IPS-18a (cell line): Measurements from ENCODE around the gene MGP.

Experiments used
- H3K27ac ChIP-seq: one replicate; pipeline ENCODE4 v1.5.1; 2013; ENCODE audit warnings: low read length
- H3K27me3 ChIP-seq: one replicate; pipeline ENCODE4 v1.6.1; 2013; ENCODE audit warnings: mild to moderate bottlenecking, low read length; ENCODE audit not compliant: control insufficient read depth, insufficient read depth
- H3K36me3 ChIP-seq: one replicate; pipeline ENCODE4 v1.6.1; 2013; ENCODE audit warnings: low read depth, low read length; ENCODE audit not compliant: control insufficient read depth
- H3K4me1 ChIP-seq: one replicate; pipeline ENCODE4 v1.6.1; 2013; ENCODE audit warnings: low read depth, low read length; ENCODE audit not compliant: control insufficient read depth
- H3K4me3 ChIP-seq: one replicate; pipeline ENCODE4 v1.5.1; 2013; ENCODE audit warnings: low read length
- H3K9ac ChIP-seq: one replicate; pipeline ENCODE4 v1.6.1; 2013; ENCODE audit warnings: mild to moderate bottlenecking, low read length, moderate library complexity
- H3K9me3 ChIP-seq: one replicate; pipeline ENCODE4 v1.6.1; 2013; ENCODE audit warnings: low read depth, low read length; ENCODE audit not compliant: control insufficient read depth

MGP gene

DNA sequence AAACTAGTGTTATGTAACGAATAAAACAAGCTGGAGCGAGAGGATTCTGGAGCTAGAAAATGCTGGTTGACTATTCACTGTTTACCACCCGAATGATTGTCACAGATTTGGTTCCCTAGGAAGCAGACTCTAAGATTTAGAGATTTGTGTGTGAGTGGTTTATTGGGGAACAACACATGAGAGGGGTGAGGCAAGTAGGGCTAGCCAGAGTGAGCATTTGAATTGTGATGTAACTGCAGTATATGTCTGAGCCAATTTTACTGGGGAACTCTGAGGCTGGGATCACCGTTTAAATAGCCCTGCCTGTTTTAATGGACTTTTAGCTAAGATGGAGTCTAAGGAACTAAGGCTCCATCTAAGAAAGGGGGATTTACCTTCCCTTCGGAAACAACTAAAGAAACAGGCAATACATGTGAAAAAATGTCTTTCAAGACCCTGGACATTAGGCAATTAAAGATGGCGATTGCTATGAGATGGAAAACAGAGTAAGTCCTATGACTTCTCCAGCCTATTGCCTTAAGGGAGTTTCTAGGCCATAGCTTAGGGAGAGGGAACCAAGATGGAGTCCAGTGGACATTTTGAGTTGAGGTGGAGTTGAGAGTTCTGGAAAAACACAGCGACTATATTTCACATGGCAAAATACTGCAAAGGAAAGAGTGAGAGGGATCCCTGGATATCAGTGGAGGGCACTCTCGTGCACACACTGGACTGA lies 6.3 kb downstream of the MGP start:
- no peaks in the 10 kb centered on the region for H3K36me3 ChIP-seq
- no peaks in the 10 kb centered on the region for H3K27me3 ChIP-seq
- no peak overlapping the region for H3K9ac ChIP-seq
- H3K9me3 ChIP-seq = no peaks in the 10 kb centered on the region
- no peaks in the 10 kb centered on the region for H3K4me1 ChIP-seq
- no peak overlapping the region for H3K4me3 ChIP-seq
- no peak overlapping the region for H3K27ac ChIP-seq

GRCh38 chr12:14878488-14878887 lies 7.2 kb downstream of the MGP start:
- Histone ChIP-seq H3K27me3 (no peaks in the 10 kb centered on the region), H3K9me3 (no peaks in the 10 kb centered on the region), H3K4me3 (no peak overlapping the region), H3K27ac (no peak overlapping the region), H3K9ac (no peak overlapping the region), H3K36me3 (no peaks in the 10 kb centered on the region), H3K4me1 (no peaks in the 10 kb centered on the region)

GRCh38 chr12:14876833-14877232 lies 8.8 kb downstream of the MGP start:
- no peaks in the 10 kb centered on the region for H3K4me1 ChIP-seq
- H3K4me3 ChIP-seq = no peak overlapping the region
- no peaks in the 10 kb centered on the region for H3K36me3 ChIP-seq
- no peaks in the 10 kb centered on the region for H3K27me3 ChIP-seq
- no peak overlapping the region for H3K9ac ChIP-seq
- no peak overlapping the region for H3K27ac ChIP-seq
- H3K9me3 ChIP-seq = no peaks in the 10 kb centered on the region

DNA sequence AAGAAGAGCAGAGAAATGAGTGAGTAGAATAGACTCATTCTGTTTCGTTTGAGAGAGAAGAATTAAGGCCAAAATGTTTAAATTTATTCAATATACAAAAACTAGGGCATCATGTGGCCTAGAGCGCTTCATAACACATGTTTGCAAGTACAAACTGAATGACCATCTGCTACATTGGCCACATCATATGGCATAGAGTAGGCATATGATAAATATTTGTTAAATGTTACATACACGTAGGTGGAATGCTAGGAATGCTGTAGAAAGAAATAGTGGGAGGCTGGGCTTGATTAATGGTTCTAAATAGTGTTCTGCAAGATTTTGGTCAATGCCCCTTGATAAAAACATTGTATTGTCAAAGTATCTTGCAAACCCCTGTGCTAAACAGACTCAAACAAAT lies 10.8 kb downstream of the MGP start:
- Histone ChIP-seq H3K27me3 (no peaks in the 10 kb centered on the region), H3K4me3 (no peak overlapping the region), H3K9me3 (no peaks in the 10 kb centered on the region), H3K4me1 (no peaks in the 10 kb centered on the region), H3K36me3 (no peaks in the 10 kb centered on the region), H3K9ac (no peak overlapping the region), H3K27ac (no peak overlapping the region)

DNA sequence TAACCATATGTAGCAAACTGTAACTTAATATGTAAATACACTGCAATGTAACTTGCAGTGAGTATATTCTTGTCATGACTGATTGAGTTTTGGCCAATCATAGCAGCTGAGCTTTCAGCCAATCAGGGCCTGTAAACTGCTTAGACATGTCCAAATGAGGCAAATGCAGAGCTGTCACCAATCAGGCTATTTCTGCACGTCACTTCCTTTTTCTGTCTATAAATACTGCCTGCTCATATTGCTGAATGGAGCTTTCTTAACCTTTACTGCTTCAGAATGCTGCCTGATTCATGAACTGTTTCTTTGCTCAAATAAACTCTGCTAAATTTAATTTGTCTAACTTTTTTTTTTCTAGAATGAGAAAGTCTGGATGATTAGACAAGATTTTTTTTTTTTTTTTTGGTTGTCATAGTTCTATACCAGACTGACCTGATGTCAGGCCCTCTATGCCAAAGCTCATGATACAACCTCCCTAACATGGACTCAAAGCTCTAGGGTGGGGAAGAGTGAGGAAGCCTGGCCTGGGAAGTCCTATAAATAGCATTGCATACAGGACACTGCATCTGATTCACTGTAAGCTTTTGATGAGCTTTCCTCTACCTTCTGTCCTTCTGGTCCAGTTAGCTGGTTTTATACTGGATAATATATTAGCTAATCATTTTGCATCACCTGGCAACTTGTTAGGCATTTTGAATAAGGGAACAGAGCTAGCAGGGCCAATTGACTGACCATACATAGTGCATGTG lies 12.0 kb downstream of the MGP start:
- Histone ChIP-seq H3K9ac (no peak overlapping the region), H3K36me3 (no peaks in the 10 kb centered on the region), H3K9me3 (no peaks in the 10 kb centered on the region), H3K27ac (no peak overlapping the region), H3K4me1 (no peaks in the 10 kb centered on the region), H3K4me3 (no peak overlapping the region), H3K27me3 (no peaks in the 10 kb centered on the region)

- peaks cover 3% of the 10 kb centered on the region for H3K9me3 ChIP-seq
- no peak overlapping the region for H3K4me3 ChIP-seq
- no peak overlapping the region for H3K9ac ChIP-seq
- H3K27me3 ChIP-seq = no peaks in the 10 kb centered on the region
- no peaks in the 10 kb centered on the region for H3K36me3 ChIP-seq
- no peak overlapping the region for H3K27ac ChIP-seq
- no peaks in the 10 kb centered on the region for H3K4me1 ChIP-seq
Measured at GRCh38 chr12:14871886-14872285, 13.8 kb downstream of the MGP start.

DNA sequence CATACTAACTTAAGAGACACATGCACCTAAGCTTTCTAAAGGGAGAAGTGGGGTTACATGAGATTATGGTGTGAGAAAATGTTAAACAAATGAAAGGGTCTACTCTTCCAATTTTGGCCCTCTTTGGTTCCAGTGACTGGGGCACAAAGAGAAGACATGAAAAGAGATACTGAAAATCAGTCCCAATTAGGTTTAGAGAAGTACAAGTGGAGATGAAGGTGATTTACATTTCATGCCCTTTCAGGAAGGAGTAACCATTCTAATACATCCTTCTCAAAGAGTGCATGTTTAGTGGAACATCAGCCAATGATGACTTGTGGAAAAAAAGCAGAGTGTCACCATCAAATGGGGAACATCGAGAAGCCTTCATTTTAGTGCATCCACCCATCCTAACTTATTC lies 14.4 kb downstream of the MGP start:
- H3K4me1 ChIP-seq = no peaks in the 10 kb centered on the region
- H3K4me3 ChIP-seq = no peak overlapping the region
- H3K9ac ChIP-seq = no peak overlapping the region
- no peaks in the 10 kb centered on the region for H3K27me3 ChIP-seq
- no peak overlapping the region for H3K27ac ChIP-seq
- no peaks in the 10 kb centered on the region for H3K36me3 ChIP-seq
- H3K9me3 ChIP-seq = peaks cover 5% of the 10 kb centered on the region

DNA sequence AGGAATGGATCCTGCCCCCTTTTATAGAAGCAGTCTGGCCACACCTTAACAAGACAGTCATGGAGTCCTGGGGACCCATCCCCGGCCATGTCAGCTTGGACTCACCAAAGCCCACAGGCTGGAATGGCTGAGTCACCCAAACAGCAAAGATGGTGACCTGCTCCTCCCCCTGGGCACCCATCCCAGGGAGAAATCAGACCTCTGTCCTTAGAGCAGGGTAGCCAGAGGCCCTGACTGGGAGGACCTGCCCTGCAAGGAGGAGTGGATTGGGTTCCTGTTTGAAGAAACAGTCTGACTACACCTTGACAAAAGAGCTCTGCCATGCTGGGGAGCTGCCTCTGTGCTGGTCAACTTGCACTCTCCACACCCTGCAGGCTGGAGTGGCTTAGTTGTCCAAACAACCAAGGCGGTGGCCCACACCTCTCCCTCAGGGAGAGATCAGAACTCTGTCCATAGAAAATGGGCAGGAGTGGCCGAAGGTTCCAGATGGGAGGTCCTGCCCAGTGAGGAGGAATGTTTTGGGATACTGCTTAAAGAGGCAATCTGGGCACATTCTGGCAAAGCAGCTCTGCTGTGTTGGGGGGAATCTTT lies 16.6 kb downstream of the MGP start:
- no peaks in the 10 kb centered on the region for H3K27me3 ChIP-seq
- no peak overlapping the region for H3K4me3 ChIP-seq
- no peaks in the 10 kb centered on the region for H3K4me1 ChIP-seq
- H3K27ac ChIP-seq = no peak overlapping the region
- H3K9ac ChIP-seq = no peak overlapping the region
- H3K36me3 ChIP-seq = no peaks in the 10 kb centered on the region
- peaks cover 5% of the 10 kb centered on the region for H3K9me3 ChIP-seq

GRCh38 chr12:14860490-14860889 lies 25.2 kb downstream of the MGP start:
- Histone ChIP-seq H3K9me3 (no peaks in the 10 kb centered on the region), H3K27me3 (no peaks in the 10 kb centered on the region), H3K4me3 (no peak overlapping the region), H3K9ac (no peak overlapping the region), H3K4me1 (no peaks in the 10 kb centered on the region), H3K27ac (no peak overlapping the region), H3K36me3 (no peaks in the 10 kb centered on the region)

- Histone ChIP-seq H3K4me1 (peaks cover 5% of the 10 kb centered on the region), H3K9ac (no peak overlapping the region), H3K9me3 (no peaks in the 10 kb centered on the region), H3K36me3 (no peaks in the 10 kb centered on the region), H3K27me3 (no peaks in the 10 kb centered on the region), H3K4me3 (no peak overlapping the region), H3K27ac (no peak overlapping the region)
Measured at GRCh38 chr12:14858513-14858912, 27.1 kb downstream of the MGP start.

GRCh38 chr12:14854586-14855183 lies 31.0 kb downstream of the MGP start:
- Histone ChIP-seq H3K4me3 (no peak overlapping the region), H3K9ac (no peak overlapping the region), H3K27me3 (no peaks in the 10 kb centered on the region), H3K4me1 (peaks cover 12% of the 10 kb centered on the region), H3K27ac (no peak overlapping the region), H3K36me3 (no peaks in the 10 kb centered on the region), H3K9me3 (no peaks in the 10 kb centered on the region)
